T-helper 1 cell treated with Interleukin-12 subunit alpha and Interleukin-12 subunit beta and Interleukin-4 antibody, amounts not matched to agents 30 μg/mL and 1 μg/mL, for 36 hours (primary cell): ENCODE data around the gene EIF4A3.

Experiments used
- H3K27ac Mint-ChIP-seq: one replicate; pipeline ENCODE4 v1.8.0; 2021; ENCODE audit warnings: mild to moderate bottlenecking, mixed read lengths
- H3K27me3 Mint-ChIP-seq: one replicate; pipeline ENCODE4 v1.8.0; 2021; ENCODE audit warnings: low read depth, mixed read lengths
- H3K36me3 Mint-ChIP-seq: one replicate; pipeline ENCODE4 v1.8.0; 2021; ENCODE audit warnings: low read depth, mixed read lengths
- H3K4me1 Mint-ChIP-seq: one replicate; pipeline ENCODE4 v1.8.0; 2021; ENCODE audit warnings: low read depth, mixed read lengths
- H3K4me3 Mint-ChIP-seq: one replicate; pipeline ENCODE4 v1.8.0; 2021; ENCODE audit warnings: mild to moderate bottlenecking, moderate library complexity, mixed read lengths
- H3K9me3 Mint-ChIP-seq: one replicate; pipeline ENCODE4 v1.8.0; 2021; ENCODE audit warnings: mixed read lengths

EIF4A3 gene

GRCh38 chr17:80147035-80147822 is at the start of gene EIF4A3:
TSS of gene EIF4A3 (minus strand) at chr17:80147128. CDS start at chr17:80146961, 167 bp downstream.
- Mint-ChIP-seq H3K36me3 (peaks cover 17% of the 10 kb centered on the region), H3K9me3 (peaks cover 5% of the 10 kb centered on the region), H3K4me3 (peak within 1 kb of the TSS; percentile 98), H3K27ac (peak within 1 kb of the TSS; percentile 97), H3K27me3 (no peaks in the 10 kb centered on the region), H3K4me1 (peaks cover 26% of the 10 kb centered on the region)

DNA sequence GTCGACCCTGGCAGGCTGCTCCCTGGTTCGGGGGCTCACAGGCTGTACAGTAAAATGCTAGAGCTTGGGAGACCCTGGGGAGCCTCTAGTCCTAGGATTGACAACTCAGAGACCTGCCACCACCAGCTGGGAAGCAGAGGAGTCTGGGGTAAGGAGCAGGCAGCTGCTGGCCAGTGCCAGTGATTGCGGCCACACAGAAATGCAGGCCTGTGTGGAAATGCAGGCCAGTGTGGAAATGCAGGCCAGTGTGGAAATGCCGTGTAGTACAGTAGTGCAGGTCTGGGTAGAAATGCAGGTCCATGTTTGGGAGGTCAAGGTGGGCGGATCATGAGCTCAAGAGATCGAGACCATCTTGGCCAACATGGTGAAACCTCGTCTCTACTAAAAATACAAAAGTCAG is 49.7 kb upstream of the EIF4A3 start:
- Mint-ChIP-seq H3K27me3 (peaks cover 8% of the 10 kb centered on the region), H3K4me1 (peaks cover 2% of the 10 kb centered on the region), H3K27ac (no peak overlapping the region)

GRCh38 chr17:80195671-80196529 is 49.0 kb upstream of the EIF4A3 start:
- Mint-ChIP-seq H3K27me3 (peaks cover 8% of the 10 kb centered on the region), H3K9me3 (peaks cover 8% of the 10 kb centered on the region), H3K4me3 (no peak overlapping the region), H3K36me3 (peaks cover 2% of the 10 kb centered on the region), H3K4me1 (peaks cover 2% of the 10 kb centered on the region), H3K27ac (no peak overlapping the region)

More for the DNA sequence above, 49.7 kb upstream of the EIF4A3 start:
- H3K9me3 Mint-ChIP-seq = peaks cover 8% of the 10 kb centered on the region
- H3K36me3 Mint-ChIP-seq = peaks cover 2% of the 10 kb centered on the region
- no peak overlapping the region for H3K4me3 Mint-ChIP-seq

GRCh38 chr17:80195141-80195540 is 48.2 kb upstream of the EIF4A3 start:
- Mint-ChIP-seq H3K9me3 (peaks cover 8% of the 10 kb centered on the region), H3K36me3 (peaks cover 2% of the 10 kb centered on the region), H3K4me1 (peaks cover 2% of the 10 kb centered on the region), H3K27me3 (peaks cover 8% of the 10 kb centered on the region), H3K4me3 (no peak overlapping the region), H3K27ac (no peak overlapping the region)

- peaks cover 2% of the 10 kb centered on the region for H3K36me3 Mint-ChIP-seq
- no peak overlapping the region for H3K4me3 Mint-ChIP-seq
- peaks cover 2% of the 10 kb centered on the region for H3K4me1 Mint-ChIP-seq
- no peak overlapping the region for H3K27ac Mint-ChIP-seq
- H3K9me3 Mint-ChIP-seq = peaks cover 8% of the 10 kb centered on the region
- peaks cover 8% of the 10 kb centered on the region for H3K27me3 Mint-ChIP-seq
These were observed 45.1 kb upstream of the EIF4A3 start for GRCh38 chr17:80191865-80192661.

- Mint-ChIP-seq H3K27ac (no peak overlapping the region), H3K27me3 (peaks cover 8% of the 10 kb centered on the region), H3K4me3 (no peak overlapping the region), H3K36me3 (peaks cover 2% of the 10 kb centered on the region), H3K4me1 (peaks cover 2% of the 10 kb centered on the region), H3K9me3 (peaks cover 8% of the 10 kb centered on the region)
These were observed 44.3 kb upstream of the EIF4A3 start for GRCh38 chr17:80191192-80191591.

GRCh38 chr17:80190716-80191115 is 43.8 kb upstream of the EIF4A3 start:
- peaks cover 8% of the 10 kb centered on the region for H3K9me3 Mint-ChIP-seq
- H3K4me3 Mint-ChIP-seq = no peak overlapping the region
- H3K27me3 Mint-ChIP-seq = peaks cover 8% of the 10 kb centered on the region
- no peak overlapping the region for H3K27ac Mint-ChIP-seq
- peaks cover 2% of the 10 kb centered on the region for H3K36me3 Mint-ChIP-seq
- H3K4me1 Mint-ChIP-seq = no peaks in the 10 kb centered on the region

DNA sequence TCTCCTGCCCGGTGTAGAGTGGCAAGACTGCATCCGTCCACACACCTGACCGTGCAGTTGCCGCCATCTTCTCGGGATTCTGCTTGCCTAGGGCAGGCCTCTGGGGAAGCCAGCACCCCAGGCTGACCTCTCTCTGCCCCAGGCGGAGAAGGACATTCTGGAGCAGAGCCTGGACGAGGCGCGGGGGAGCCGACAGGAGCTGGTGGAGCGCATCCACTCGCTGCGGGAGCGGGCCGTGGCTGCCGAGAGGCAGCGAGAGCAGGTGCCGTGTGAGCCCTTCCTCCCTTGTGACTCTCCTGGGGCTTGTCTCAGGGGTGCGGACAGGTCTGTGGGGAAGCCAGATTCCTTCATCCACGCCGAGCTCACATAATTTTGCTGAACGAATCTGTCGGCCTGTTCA is 42.7 kb upstream of the EIF4A3 start:
- peaks cover 8% of the 10 kb centered on the region for H3K9me3 Mint-ChIP-seq
- H3K27me3 Mint-ChIP-seq = peaks cover 8% of the 10 kb centered on the region
- H3K36me3 Mint-ChIP-seq = peaks cover 2% of the 10 kb centered on the region
- no peak overlapping the region for H3K27ac Mint-ChIP-seq
- H3K4me3 Mint-ChIP-seq = no peak overlapping the region
- H3K4me1 Mint-ChIP-seq = no peaks in the 10 kb centered on the region

- no peaks in the 10 kb centered on the region for H3K27me3 Mint-ChIP-seq
- H3K4me3 Mint-ChIP-seq = no peak overlapping the region
- no peaks in the 10 kb centered on the region for H3K36me3 Mint-ChIP-seq
- H3K9me3 Mint-ChIP-seq = no peaks in the 10 kb centered on the region
- H3K4me1 Mint-ChIP-seq = no peaks in the 10 kb centered on the region
- no peak overlapping the region for H3K27ac Mint-ChIP-seq
These were observed 40.6 kb upstream of the EIF4A3 start for GRCh38 chr17:80187515-80187941.

DNA sequence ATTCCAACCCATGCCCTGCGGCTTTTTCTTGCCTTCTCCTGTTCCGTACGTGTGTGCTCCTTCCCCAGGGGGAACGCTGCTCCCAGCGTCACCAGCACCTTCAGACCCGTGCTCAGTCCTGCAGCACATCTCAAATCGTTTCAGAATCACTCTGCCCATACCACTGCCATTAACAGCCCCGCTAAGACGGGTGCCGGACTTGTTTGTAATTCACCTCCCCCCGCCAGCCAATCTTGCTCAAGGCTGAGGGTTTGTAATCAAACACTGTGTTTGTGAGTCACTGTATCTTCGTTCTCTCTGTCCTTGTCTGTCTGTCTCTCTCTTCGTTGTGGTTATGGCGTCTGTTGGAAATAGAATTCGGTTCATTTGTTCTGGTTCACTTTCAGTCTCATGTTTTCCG is 40.2 kb upstream of the EIF4A3 start:
- H3K4me3 Mint-ChIP-seq = no peak overlapping the region
- H3K27me3 Mint-ChIP-seq = no peaks in the 10 kb centered on the region
- no peak overlapping the region for H3K27ac Mint-ChIP-seq
- no peaks in the 10 kb centered on the region for H3K36me3 Mint-ChIP-seq
- H3K9me3 Mint-ChIP-seq = no peaks in the 10 kb centered on the region
- H3K4me1 Mint-ChIP-seq = no peaks in the 10 kb centered on the region

- Mint-ChIP-seq H3K9me3 (no peaks in the 10 kb centered on the region), H3K36me3 (no peaks in the 10 kb centered on the region), H3K27me3 (no peaks in the 10 kb centered on the region), H3K4me1 (no peaks in the 10 kb centered on the region), H3K27ac (no peak overlapping the region), H3K4me3 (no peak overlapping the region)
These were observed 39.0 kb upstream of the EIF4A3 start for GRCh38 chr17:80185968-80186367.

DNA sequence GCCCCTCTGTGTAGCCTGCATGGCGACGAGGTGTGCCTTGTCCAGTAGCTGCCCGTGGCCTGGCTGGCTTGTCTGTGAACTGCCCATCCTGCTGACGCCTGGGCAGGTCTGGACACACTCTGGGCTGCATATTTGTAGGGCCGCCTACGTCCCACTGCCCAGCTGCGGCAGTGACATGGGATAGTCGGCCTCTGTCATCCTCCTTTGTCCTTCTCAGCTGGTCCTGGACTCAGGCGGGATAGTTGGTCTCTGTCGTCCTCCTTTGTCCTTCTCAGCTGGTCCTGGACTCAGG is 37.4 kb upstream of the EIF4A3 start:
- Mint-ChIP-seq H3K4me1 (no peaks in the 10 kb centered on the region), H3K4me3 (no peak overlapping the region), H3K36me3 (no peaks in the 10 kb centered on the region), H3K27me3 (no peaks in the 10 kb centered on the region), H3K9me3 (no peaks in the 10 kb centered on the region), H3K27ac (no peak overlapping the region)

GRCh38 chr17:80183581-80184422 is 36.9 kb upstream of the EIF4A3 start:
- Mint-ChIP-seq H3K27ac (no peak overlapping the region), H3K9me3 (no peaks in the 10 kb centered on the region), H3K27me3 (no peaks in the 10 kb centered on the region), H3K4me3 (no peak overlapping the region), H3K36me3 (no peaks in the 10 kb centered on the region), H3K4me1 (no peaks in the 10 kb centered on the region)

DNA sequence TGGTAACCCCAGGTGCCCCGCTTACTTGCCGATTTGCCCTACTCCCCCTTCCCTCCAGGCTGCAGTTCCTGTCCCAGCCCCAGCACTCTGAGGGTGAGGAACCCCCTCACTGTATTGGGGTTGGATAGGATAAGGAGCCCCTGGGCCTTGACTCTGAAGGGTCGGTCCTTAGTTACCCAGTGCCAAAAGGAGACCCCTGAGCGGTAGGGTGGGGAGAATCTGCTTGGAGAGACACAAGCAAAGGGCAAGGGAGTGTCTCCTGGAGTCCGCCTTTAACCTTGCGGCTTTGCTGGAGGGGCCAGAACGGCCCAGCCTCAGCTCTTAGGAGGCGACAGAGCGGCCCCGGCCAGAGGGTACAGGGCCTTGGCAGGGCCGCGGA is 35.9 kb upstream of the EIF4A3 start:
- Mint-ChIP-seq H3K4me1 (no peaks in the 10 kb centered on the region), H3K27me3 (no peaks in the 10 kb centered on the region), H3K4me3 (no peak overlapping the region), H3K36me3 (no peaks in the 10 kb centered on the region), H3K27ac (no peak overlapping the region), H3K9me3 (no peaks in the 10 kb centered on the region)
